ENCODE results near the gene CRTC3.
"Not testable (repeated sequence)": the region's sequence is repeated elsewhere in the genome, so short reads cannot be mapped to it uniquely, and the experiment has no call there.

CRTC3 gene

DNA sequence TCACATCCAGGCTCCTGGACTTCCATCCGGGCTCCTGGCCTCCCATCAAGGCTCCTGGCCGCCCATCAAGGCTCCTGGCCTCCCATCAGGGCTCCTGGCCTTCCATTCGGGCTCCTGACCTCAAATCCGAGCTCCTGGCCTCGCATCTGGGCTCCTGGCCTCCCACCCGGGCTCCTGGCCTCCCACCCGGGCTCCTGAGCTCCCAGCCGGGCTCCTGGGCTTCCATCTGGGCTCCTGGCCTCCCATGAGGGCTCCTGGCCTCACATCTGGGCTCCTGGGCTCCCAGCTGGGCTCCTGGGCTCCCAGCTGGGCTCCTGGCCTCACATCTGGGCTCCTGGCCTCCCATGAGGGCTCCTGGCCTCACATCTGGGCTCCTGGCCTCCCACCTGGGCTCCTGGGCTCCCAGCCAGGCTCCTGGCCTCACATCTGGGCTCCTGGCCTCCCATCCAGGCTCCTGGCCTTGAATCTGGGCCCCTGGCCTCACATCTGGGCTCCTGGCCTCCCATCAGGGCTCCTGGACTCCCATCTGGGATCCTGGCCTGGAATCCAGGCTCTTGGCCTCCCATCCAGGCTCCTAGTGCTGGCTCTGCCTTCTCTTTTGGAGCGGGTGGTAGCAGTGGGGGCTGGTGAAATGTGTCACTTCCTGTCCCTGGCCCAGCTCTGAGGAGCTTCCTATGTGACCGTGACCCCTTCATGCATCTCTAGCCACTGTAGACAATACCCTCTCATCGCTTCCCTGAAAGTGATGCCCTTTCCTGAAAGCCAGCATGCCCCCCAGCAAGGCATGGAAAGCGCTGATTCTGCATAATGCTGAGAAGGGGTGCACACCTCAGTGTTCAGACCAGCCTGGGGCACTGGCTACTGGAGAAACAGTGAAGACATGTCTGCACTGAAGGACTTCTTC, 124.8 kb downstream of the CRTC3 start:
- peak in 1 of 6 experiments; percentile 7 for DNase-seq

DNA sequence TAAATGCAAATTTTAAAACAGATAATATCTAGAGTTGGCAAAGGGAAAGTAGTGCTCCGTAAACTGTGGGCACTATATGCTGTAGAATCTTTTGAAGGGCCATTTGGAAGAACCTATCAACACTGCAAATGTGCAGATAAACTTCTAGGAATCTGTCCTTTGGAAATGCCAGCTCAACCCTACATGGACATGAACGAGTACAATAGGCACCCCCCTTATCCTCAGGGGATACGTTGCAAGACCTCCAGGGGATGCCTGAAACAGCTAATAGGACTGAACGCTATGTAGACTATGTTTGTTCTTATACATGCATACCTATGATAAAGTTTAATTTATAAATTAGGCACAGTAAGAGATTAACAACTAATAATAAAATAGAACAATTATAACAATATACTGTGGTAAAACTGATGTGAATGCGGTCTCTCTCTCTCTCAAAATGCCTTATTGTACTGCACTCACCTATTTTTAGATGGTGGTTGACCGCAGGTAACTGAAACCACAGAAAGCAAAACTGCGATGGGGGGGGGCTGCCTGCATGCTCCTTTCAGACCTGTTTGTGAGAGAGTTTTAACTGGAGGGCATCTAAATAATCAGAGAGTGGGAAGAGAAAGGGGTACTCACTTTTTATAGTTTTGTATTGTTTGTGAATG, 127.9 kb downstream of the CRTC3 start:
- DNase-seq = peak; percentile 26 to 74 (median 55)

DNA sequence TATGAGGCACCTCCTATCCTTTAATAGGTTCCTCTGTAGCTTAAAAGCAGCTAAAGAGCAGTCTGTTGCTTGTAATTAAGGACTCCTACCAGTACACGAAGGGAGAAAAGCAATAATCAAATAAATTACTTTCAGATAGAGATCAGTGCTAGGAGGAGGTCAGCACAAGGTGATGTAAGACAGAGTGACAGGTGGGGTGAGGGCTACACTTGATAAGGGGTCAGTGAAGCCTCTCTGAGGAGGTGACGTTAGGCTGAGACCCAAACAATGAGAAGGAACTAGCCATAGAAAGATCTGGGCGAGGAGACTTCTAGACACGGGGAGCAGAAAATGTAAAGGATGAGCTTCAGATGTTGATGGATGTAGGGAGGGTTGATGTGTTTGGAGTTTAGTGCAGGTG, 129.8 kb downstream of the CRTC3 start:
- DNase-seq = no peak

DNA sequence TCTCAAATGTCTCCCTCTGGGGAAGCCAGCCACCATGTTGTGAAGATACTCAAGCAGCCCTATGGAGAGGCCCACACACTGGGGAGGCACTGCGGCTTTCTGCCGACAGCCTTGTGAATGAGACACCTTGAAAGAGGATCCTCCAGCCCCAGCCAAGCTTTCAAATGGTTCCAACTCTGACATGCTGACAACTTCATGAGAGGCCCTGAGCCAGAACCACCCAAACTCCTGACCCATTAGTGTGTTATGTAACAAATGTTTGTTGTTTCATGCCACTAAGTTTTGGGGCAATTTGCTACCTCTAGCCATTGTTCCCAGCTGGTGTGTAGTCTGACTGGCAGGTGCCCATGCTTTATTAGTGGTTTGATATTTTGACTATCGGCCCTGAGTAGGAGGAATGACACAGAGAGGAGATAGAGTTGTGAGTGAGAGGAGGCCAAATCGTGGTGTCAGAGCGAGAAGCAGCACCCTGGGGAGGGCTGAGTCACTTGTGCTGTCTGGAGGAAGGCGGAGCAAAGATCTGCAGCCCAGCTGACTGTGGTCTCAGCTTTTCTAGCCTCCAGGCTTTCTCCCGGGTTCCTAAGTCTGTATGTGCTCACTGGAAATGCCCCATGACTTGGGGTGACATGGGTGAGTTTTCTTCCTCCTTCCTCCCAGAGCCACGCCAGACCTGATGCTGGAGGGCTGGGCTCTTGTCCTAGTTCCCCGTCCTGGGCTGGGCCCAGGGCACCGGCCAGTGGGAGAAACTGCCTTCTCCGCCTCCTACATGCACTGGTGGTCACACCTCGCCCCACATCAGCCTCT, 130.7 kb downstream of the CRTC3 start:
- peak in 4 of 6 experiments; percentile 13 to 42 (median 20) for DNase-seq

DNA sequence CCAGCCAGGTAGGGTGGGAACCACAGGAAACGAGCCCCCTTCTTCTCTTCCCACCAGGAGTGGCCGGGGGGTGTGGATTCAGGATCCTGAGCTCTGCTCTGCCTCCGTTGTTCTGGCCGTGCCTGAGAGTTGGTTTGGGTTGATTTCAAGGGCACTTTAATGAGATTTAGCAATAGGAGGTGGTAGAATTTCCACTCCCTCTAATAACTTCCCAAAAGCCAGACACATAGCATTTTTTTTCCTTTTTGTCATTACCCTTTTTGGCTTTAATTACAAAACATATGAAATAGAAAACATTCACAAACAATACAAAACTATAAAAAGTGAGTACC, 131.2 kb downstream of the CRTC3 start:
- not testable (repeated sequence) for DNase-seq

DNA sequence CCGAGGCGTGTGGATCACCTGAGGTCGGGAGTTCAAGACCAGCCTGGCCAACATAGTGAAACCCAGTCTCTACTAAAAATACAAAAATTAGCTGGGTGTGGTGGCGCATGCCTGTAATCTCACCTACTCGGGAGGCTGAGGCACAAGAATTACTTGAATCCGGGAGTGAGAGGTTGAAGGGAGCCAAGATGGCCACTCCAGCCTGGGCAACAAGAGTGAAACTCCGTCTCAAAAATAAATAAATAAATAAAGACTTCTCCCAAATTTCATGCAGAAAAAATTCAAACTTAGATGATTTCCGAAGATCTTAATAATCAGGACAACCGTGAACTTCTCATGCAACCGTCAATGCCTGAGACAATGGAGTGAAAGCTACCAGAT, 134.3 kb downstream of the CRTC3 start:
- not testable (repeated sequence) for DNase-seq

DNA sequence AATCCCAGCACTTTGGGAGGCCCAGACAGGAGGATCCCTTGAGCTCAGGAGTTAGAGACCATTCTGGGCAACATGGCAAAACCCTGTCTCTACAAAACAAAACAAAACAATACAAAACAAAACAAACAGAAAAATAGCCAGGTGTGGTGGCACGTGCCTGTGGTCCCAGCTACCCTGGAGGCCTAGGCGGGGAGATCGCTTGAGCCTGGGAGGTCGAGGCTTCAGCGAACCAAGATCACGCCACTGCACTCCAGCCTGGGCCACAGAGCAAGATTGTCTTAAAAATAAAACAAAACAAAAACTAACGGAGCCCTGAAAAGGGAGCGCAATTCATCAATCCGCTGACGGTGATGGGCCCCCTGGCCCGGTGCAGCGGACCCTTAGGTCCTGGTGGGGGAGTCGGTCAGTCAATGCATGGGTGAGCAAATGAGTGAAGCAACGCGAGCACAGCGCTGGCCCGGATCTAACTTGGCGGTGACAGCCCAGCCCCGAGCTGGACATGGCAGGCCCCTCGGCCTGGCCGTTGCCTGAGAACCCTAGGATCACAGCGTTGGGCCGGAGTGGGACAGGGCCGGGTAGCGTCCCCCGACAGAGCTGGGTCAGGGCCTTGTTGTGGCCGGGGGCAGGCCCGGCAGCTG, 135.0 kb downstream of the CRTC3 start:
- no peak for DNase-seq

DNA sequence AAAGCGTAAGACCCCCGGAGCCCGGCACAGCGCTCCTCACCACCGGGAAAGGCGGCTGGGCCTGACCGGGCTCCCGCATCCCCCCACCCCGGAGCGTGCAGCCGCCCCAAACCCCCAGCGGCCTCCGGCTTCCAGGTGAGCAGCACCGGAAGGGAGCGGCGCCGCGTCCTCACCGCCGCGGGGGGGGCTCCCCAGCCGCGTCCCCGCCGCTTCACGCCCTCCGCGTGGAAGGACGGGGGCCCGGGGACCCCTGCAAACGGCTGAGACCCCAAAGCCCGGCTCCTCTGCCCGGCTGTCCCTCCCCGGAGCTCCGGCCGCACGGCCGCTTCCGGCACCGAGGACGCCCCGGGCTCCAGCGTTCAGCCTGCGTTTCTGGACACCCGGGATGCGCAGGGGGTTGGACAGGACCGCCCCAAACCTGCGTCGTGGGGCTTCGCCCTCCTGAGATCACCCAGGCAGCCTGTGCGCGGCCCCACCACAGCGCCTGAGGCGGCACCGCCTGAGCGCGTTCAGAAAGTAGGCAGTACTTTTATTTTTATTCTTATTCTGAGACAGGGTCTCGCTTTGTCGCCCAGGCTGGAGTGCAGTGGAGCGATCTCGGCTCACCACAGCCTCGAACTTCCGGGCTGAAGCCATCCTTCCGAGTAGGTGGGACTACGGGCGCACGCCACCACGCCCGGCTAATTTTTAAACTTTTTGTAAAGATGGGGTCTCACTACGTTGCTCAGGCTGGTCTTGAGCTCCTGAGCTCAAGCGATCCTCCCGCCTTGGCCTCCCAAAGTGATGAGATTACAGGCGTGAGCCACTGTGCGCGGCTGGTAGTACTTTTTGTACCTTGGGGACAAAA, 135.8 kb downstream of the CRTC3 start:
- DNase-seq = peak in 5 of 6 experiments; percentile 28 to 46 (median 31)

DNA sequence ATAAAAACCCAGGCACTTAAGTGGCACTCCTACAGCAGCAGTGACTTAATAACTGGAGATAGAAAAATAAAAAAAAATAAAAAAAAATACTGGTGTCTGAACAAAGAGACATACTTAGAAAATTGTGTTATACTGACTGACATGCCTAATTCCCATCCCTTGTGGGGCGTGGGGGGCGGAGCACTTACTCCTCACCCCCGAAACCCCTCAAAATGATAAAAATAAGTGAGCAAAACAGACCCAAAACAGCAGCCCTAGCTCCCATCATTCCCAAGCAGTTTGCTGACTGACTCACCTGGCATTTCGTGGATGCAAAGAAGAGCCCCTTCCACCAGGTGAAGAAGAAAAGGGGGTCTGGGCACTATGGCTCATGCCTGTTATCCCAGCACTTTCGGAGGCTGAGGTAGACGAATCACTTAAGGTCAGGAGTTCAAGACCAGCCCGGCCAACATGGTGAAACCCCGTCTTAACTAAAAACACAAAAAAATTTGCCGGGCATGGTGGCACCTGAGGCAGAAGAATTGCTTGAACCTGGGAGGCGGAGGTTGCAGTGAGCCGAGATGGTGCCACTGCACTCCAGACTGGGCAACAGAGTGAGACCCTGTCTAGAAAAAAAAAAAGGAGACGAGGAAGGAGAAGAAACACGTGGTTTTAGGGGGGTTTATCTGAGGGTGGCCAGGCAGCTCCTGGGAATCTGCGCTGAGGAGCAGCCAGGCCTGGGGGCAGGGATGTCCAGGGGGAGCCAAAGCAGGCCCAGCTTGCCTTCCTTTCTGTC, 136.6 kb downstream of the CRTC3 start:
- DNase-seq = no peak

DNA sequence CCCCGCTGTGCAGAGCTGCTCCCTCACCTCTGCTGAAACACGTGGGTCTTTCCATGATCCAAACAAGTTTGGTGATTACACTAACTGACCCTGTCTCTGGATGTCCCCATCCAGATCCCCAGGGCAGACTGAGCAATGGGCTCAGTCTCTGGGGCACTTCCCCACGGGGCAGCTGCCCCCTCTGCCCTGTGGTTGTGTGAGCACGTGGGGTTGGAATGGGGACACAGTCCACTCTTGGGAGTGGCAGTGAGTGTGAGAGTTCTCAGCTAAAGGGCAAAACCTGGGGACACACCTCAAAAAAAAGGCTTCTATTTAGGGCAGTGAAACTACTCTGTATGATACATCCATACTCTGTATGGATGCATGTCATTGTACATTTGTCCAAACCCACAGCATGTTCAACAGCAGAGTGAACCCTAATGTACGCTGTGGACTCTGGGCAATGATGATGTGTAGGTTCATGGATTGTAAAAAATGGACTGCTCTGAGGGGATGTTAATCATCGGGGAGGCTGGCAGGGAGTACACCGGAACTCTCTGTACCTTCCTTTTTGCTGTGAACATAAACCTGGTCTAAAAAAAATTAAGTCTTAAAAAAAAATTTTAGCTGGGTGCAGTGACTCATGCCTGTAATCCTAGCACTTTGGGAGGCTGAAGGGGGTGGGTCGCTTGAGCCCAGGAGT, 137.5 kb downstream of the CRTC3 start:
- DNase-seq = no peak

DNA sequence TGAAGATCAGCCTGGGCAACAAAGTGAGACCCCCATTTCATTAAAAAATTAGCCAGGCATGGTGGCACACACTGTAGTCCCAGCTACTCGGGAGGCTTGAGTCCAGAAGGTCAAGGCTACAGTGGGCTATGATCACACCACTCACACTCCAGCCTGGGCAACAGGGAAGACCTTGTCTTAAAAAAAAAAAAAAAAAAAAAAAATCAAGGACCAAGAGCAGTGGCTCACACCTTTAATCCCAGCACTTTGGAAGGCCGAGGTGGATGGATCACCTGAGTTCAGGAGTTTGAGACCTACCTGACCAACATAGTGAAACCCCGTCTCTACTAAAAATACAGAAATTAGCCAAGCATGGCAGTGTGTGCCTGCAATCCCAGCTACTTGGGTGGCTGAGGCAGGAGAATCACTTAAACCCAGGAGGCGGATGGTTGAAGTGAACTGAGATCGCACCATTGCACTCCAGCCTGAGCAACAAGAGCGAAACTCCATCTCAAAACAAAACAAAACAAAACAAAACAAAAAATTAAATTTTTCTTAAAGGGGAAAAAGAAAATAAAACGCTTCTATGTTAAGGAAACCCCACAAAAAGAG, 138.1 kb downstream of the CRTC3 start:
- not testable (repeated sequence) for DNase-seq

DNA sequence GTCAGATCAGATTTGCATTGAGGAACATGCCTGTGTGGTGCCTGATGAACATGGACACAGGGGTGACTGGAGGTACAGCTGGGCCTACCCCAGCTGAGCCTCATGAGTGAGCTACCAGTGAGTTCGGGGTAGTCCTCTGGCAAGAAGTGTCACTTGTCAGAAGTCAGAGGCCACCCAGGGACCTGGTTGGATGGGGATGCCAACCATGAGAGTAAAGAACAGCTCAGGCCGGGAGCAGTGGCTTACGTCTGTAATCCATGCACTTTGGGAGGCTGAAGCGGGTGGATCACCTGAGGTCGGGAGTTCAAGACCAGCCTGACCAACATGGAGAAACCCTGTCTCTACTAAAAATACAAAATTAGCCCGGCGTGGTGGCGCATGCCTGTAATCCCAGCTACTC, 140.9 kb downstream of the CRTC3 start:
- not testable (repeated sequence) for DNase-seq

DNA sequence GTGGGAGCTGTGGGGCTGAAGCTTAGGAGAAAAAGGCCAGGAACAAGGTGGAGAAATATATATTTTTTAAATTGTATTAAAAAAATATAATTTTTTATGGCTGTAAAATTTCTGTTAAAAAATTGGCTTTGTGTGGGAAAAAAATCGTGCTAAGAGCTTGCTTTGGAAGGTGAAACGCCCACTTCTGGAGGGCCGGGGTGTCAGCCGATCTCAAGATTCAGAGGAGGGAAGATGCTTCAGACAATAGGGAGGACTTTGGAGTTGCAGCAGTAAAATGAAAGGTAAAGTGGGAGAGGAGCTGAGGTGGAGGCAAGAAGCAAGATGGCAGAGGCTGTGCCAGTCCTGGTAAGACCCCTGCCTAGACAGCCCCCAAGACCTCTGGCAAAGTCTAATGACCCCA, 141.5 kb downstream of the CRTC3 start:
- DNase-seq = no peak

DNA sequence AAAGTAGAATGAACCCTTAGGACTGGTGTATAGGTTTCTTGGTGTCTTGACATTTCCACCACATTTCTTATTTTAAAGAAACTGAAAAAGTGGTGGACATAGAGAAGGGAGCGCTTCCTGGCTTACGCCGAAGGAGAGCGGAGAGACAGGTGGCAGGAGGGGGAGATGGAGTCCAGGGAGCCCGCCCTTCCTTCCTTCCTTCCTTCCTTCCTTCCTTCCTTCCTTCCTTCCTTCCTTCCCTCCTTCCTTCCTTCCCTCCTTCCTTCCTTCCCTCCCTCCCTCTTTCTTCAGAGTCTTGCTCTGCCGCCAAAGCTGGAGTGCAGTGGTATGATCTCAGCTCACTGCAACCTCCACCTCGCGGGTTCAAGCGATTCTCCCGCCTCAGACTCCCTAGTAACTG, 143.6 kb downstream of the CRTC3 start:
- not testable (repeated sequence) for DNase-seq

DNA sequence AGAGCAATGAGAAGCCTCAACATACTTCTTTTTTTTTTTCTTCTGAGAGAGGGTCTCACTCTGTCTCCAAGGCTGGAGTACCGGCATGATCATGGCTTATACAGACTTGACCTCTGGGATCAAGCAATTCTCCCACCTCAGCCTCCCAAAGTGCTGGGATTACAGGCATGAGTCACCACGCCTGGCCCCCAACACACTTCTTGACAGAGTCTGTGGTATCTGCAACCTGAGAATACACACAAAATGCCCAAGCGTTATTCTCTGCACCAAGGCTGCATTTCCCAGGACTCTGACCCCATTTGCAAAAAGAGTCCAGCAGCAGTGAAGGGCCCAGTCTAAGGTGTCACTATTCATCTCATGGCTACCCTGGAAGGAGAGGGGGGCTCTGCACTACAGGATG, 144.8 kb downstream of the CRTC3 start:
- DNase-seq = no peak

DNA sequence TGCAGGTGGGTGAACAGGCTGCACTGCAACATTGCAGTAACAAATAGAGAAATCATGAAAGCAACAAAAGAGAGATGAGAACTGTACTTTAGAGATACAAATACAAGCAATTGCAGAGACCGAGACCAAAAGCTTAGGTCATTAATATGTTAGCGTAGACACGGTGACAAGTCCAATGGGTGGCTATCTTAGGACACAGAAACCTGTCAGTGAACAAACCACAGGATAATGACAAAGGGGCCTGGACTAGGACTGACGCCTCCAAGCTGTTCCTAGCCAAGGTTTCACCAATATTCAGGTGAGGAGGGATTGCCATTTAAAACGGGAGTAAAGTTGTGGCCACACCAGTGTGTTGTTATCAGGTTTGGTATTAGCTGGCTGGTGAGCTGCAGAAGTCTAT, 145.7 kb downstream of the CRTC3 start:
- DNase-seq = no peak

DNA sequence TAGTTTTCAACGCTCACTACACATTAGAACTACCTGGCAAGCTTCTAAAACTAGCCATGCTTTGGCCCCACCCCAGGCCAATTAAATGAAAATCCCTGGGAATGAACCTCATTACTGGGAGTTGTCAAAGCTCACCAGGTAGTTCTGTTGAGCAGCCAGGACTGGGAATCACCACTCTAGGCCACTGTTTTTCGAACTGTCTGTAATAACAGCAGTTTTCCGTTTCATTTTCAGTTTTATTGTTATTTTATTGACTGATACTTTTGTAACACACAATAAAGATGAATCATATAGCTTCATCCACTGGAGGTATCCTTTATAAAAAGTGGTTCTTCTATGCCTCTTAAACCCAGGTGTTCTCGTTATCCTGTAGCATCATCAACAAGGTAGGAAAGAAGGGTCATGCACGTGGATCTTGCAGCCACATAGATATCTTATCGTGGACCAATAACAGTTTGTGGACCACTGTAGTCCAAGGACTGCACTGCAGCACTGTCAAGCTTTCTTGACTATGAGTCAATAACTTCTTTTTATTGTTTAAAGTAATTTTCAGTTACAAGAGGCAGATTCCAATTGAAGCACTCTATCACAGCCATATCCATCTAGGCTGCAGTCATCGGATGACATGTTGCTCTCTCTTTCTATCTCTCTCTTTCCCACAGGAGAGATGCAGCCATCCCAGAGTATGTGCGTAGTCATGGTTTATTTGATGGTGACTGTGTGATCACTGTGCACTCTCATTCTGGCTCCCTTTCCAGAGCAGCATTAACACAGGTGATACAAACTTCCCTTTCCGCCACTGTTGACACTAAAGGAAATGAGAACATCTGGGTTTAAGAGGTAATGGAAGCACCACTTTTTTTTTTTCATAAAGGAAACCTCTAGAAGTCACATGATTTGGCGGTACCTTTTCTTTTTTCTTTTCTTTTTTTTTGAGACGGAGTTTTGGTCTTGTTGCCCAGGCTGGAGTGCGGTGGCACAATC, 148.4 kb downstream of the CRTC3 start:
- peak in 4 of 6 experiments; percentile 12 to 75 (median 70) for DNase-seq

DNA sequence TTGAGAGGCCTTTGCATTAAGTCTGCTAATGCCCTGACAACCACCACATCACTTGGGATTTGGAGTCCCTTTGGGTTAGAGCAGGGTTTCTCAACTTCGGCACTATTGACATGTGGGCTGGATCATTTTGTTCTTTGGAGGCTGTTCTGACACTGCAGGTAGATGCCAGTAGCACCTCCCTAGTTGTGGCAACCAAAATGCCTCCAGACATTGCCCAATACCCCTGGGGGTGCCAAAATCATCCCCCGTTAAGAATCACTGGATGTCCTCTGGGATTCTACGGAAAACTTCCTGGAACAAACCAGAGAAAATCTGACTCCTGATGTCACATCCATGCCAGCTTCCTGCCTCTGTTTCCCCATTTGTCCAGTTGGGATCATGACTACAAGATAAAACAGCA, 150.2 kb downstream of the CRTC3 start:
- no peak for DNase-seq

DNA sequence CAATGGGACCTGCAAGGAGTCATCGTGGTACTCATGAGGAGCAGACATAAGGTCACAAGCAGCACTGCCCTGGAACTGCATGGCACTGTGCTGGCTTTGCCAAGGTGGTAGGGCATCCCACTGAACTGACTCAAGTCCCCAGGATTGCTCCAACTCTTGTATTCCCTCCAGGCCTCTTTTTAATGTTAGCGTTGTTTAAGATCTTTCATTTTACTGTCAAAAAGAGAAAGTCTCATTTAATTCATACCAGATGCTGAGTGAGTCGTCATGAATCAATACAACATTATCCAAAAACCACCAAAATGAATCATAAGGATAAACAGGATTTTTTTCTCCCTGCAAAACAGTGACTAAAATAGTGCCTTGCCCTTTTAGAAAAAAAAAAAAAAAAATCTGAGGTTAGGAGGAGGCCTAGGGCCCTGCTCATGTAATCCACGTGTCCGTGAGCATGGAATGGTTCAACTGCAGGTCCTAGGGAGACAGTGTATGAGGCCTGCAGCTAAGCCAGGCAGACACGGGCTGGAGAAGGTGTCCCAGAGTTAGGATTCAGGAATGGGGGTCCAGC, 150.7 kb downstream of the CRTC3 start:
- DNase-seq = no peak

Data from stimulated activated naive CD4-positive, alpha-beta T cell (primary cell).